Fibroblast of lung (primary cell): Measurements from ENCODE around the gene C10orf88. TPM values are rescaled to one million over a fixed set of nuclear protein-coding genes. Genes with fewer than 3 reads are reported as not detected.
"Not testable (repeated sequence)": the region's sequence is repeated elsewhere in the genome, so short reads cannot be mapped to it uniquely, and the experiment has no call there.

Source experiments
- DNase-seq, 2 donors: peaks; one replicate each; pipeline versions ENCODE4 v3.0.0 to v3.0.0-alpha.2; 2010; ENCODE audit warnings: low read depth in 2 of 2
- H2AFZ ChIP-seq: 2 replicates; pipeline ENCODE4 v1.5.1; 2012; ENCODE audit warnings: low read length, control low read depth, inconsistent platforms
- H3K27ac ChIP-seq: 2 replicates; pipeline ENCODE4 v1.5.1; 2011; ENCODE audit warnings: low read length, control low read depth; ENCODE audit not compliant: insufficient read depth
- H3K27me3 ChIP-seq: 2 replicates; pipeline ENCODE4 v1.5.1; 2011; ENCODE audit warnings: mild to moderate bottlenecking, low read length; ENCODE audit not compliant: control insufficient read depth, insufficient read depth
- H3K36me3 ChIP-seq: 2 replicates; pipeline ENCODE4 v1.5.1; 2011; ENCODE audit warnings: low read length; ENCODE audit not compliant: control insufficient read depth, insufficient read depth
- H3K4me1 ChIP-seq: 2 replicates; pipeline ENCODE4 v1.5.1; 2011; ENCODE audit warnings: low read length; ENCODE audit not compliant: control insufficient read depth, insufficient read depth; ENCODE audit errors: extremely low read depth
- H3K4me2 ChIP-seq: 2 replicates; pipeline ENCODE4 v1.5.1; 2011; ENCODE audit warnings: low read length, control low read depth; ENCODE audit not compliant: insufficient read depth; ENCODE audit errors: extremely low read depth
- H3K4me3 ChIP-seq, 4 experiments: fragments of 200-600 bp in 1 of 4; sonication (generic) in 1 of 4; replicated peaks in 1 of 4; 2 replicates each; pipeline ENCODE4 v1.5.1; 2011 to 2016; ENCODE audit warnings: low read length in 4 of 4, low read depth in 3 of 4, mild to moderate bottlenecking in 3 of 4, control low read depth in 2 of 4, inconsistent platforms in 1 of 4, mixed read lengths in 1 of 4; ENCODE audit not compliant: insufficient read depth in 1 of 4; ENCODE audit errors: control extremely low read depth in 1 of 4
- H3K79me2 ChIP-seq: 2 replicates; pipeline ENCODE4 v1.5.1; 2012; ENCODE audit warnings: mild to moderate bottlenecking, low read length, inconsistent platforms; ENCODE audit not compliant: control insufficient read depth, insufficient read depth
- H3K9ac ChIP-seq: 2 replicates; pipeline ENCODE4 v1.5.1; 2011; ENCODE audit warnings: mild to moderate bottlenecking, low read length, control low read depth; ENCODE audit not compliant: insufficient read depth
- H3K9me3 ChIP-seq: 2 replicates; pipeline ENCODE4 v1.5.1; 2012; ENCODE audit warnings: low read depth, low read length; ENCODE audit not compliant: control insufficient read depth, insufficient read depth
- H4K20me1 ChIP-seq: 2 replicates; pipeline ENCODE4 v1.5.1; 2011; ENCODE audit warnings: low read length; ENCODE audit not compliant: control insufficient read depth, insufficient read depth; ENCODE audit errors: extremely low read depth
- CTCF ChIP-seq, 2 donors: IDR thresholded peaks in 1 of 2; conservative IDR thresholded peaks in 1 of 2; 1 replicate in 1 of 2; 2 replicates in 1 of 2; pipeline ENCODE4 v1.5.1; 2011 to 2012; ENCODE audit warnings: low read length in 2 of 2, control low read depth in 1 of 2, inconsistent platforms in 1 of 2, low read depth in 1 of 2, mild to moderate bottlenecking in 1 of 2
- EZH2 ChIP-seq: IDR thresholded peaks from 2 replicates; pipeline ENCODE4 v1.5.1; 2012; ENCODE audit warnings: low read length, control low read depth, mild to moderate bottlenecking; ENCODE audit errors: missing control alignments
- polyA plus RNA-seq, 2 donors: library from polyadenylated mRNA; depleted of rRNA in 1 of 2; stranded (reverse) in 1 of 2; unstranded in 1 of 2; fragments of >200 nt; gene quantifications; 2 replicates each; pipeline ENCODE4 v1.2.1, GENCODE V29; 2011 to 2012; ENCODE audit warnings: missing spikeins in 1 of 2
- total RNA-seq: library from RNA; depleted of rRNA; stranded (reverse); fragments of >200 nt; gene quantifications from 2 replicates; pipeline ENCODE4 v1.2.1, GENCODE V29; 2014

C10orf88 gene
- total and polyA plus RNA-seq, 2 donors (not counting 1 experiment from before 2014, with no cell fraction given), result 9.2 to 25.1 TPM

GRCh38 chr10:122910310-122910709 lies 43.7 kb downstream of the C10orf88 start, which contains the start of gene FAM24A:
FAM24A (plus strand) TSS chr10:122910610; CDS start chr10:122911635, 1,025 bp downstream.
- Histone ChIP-seq H3K9ac (no peak within 1 kb of the TSS), H2AFZ (no peak within 1 kb of the TSS), H3K27ac (no peak within 1 kb of the TSS), H3K4me2 (no peak within 1 kb of the TSS), H3K36me3 (no peaks in the 10 kb centered on the region), H3K4me3 (no peak within 1 kb of the TSS), H3K27me3 (no peaks in the 10 kb centered on the region), H4K20me1 (no peaks in the 10 kb centered on the region), H3K9me3 (no peaks in the 10 kb centered on the region), H3K4me1 (no peaks in the 10 kb centered on the region), H3K79me2 (no peaks in the 10 kb centered on the region)
- DNase-seq, result no peak
- TF ChIP-seq CTCF (conservative IDR thresholded peaks at IDR 0.05 in 1 of 2, IDR thresholded peaks at IDR 0.05 in 1 of 2; ENCODE audit: low read depth in 1 of 2, low read length in 2 of 2), result no peak
- TF ChIP-seq EZH2, result no peak

- H3K27ac ChIP-seq, H3K36me3 ChIP-seq, DNase-seq, H3K4me1 ChIP-seq, H4K20me1 ChIP-seq, H3K79me2 ChIP-seq, H3K4me3 ChIP-seq, H2AFZ ChIP-seq, H3K9me3 ChIP-seq, H3K27me3 ChIP-seq, H3K9ac ChIP-seq, H3K4me2 ChIP-seq: not testable (repeated sequence)
Observed at GRCh38 chr10:122903861-122904260, 50.2 kb downstream of the C10orf88 start.

- H3K27me3 ChIP-seq, result no peaks in the 10 kb centered on the region
- no peak for DNase-seq
- H3K27ac ChIP-seq, result no peak overlapping the region
- no peaks in the 10 kb centered on the region for H3K79me2 ChIP-seq
- H3K9ac ChIP-seq, result no peak overlapping the region
- H3K4me1 ChIP-seq, result no peaks in the 10 kb centered on the region
- no peak overlapping the region for H2AFZ ChIP-seq
- H3K4me3 ChIP-seq, result no peak overlapping the region
- H3K9me3 ChIP-seq, result no peaks in the 10 kb centered on the region
- H3K36me3 ChIP-seq, result no peaks in the 10 kb centered on the region
- TF ChIP-seq CTCF (conservative IDR thresholded peaks at IDR 0.05 in 1 of 2, IDR thresholded peaks at IDR 0.05 in 1 of 2; ENCODE audit: low read depth in 1 of 2, low read length in 2 of 2) (no peak), EZH2 (no peak)
- H4K20me1 ChIP-seq, result no peaks in the 10 kb centered on the region
- H3K4me2 ChIP-seq, result no peak overlapping the region
Observed at GRCh38 chr10:122894261-122894944, 59.6 kb downstream of the C10orf88 start.
